ENCODE measurements around the gene LY6G6C. TPM values are rescaled to one million over a fixed set of nuclear protein-coding genes. Genes with fewer than 3 reads are reported as not detected.
A peak's percentile ranks its signal among the peaks of the same experiment; 100 is the strongest.

Gene LY6G6C
- total and polyA plus RNA-seq, 2 of the 13 experiments (the other 11 are each of a cell fraction or from before 2014, with no cell fraction given): 0.15 TPM; not detected in 1

DNA sequence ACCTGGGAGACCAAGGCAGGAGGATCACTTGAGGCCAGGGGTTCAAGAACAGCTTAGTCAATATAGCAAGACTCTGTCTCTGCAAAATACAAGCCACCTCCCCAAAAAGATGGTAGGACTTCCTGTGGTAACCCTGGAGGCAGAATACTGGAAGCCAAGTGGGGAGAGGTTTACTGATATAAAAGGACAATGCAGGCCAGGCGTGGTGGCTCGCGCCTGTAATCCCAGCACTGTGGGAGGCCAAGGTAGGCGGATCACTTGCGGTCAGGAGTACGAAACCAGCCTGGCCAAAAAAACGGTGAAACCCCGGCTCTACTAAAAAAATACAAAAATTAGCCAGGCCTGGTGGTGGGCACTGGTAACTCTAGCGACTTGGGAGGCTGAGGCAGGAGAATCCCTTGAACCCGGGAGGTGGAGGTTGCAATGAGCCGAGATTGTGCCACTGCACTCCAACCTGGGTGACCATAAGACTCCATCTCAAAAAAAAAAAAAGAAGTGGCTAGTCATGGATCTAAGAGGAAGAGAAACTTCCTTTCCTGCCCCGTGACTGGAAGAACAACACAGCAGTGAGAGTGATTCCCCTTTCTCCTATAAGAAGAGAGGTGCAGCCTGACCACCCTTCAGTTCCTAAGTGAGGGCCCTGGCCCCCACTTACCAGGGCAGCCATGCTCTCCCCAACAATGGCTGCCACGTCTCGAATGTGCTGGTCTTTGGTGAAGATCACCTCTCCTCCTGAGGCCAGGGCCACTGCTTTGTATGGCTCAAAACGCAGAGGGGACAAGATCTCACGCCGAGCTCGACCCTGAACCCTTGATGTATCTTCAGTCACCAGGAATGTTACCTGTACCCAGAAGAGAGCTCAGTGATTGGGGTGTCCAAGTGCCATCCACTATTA is 47.1 kb upstream of the LY6G6C start:
- DNase-seq (ENCODE audit: low spot score) (no peak), ATAC-seq (no peak), FAIRE-seq (no peak)
- CTCF ChIA-PET (ENCODE audit: low intra/inter-chr PET ratio, low total read pairs): interaction anchor here (3.5 to 3.8 kb wide), 2 partner anchors 39 to 87 kb away, joined by 30 to 74 read pairs; partner anchors contain the start of genes DDAH2 and LY6G5C
- WGBS (ENCODE audit: low lambda C conversion rate): 93% methylated on average over 18 of the region's 18 CpGs
- in situ Hi-C loops (cut with HindIII; ENCODE audit: extremely low pct_ligation_motif_present, low pct_unique_long_range_greater_than_20kb) (loop anchor here (5.0 kb wide), 2 partner anchors 36 to 86 kb away; partner anchors contain the start of gene LY6G5C), intact Hi-C loops (cut with micrococcal nuclease; ENCODE audit: unreplicated experiment) (loop anchor here (1.0 kb wide), 2 partner anchors 39 to 88 kb away; partner anchors contain the start of gene DDAH2)
- Histone ChIP-seq H4K20me1 (ENCODE audit: insufficient read depth, low read length) (no peaks in the 10 kb centered on the region), H3K27me3 (ENCODE audit: control insufficient read depth in 1 of 2, insufficient read depth in 2 of 2, low read length in 2 of 2) (no peaks in the 10 kb centered on the region), H2AFZ (ENCODE audit: low read length) (no peak overlapping the region), H3K79me2 (ENCODE audit: insufficient read depth, low read length) (no peaks in the 10 kb centered on the region), H3K27ac (ENCODE audit: extremely low read length, insufficient read depth, low read length) (no peak overlapping the region), H3K4me2 (ENCODE audit: low read depth, low read length) (no peak overlapping the region), H3K36me3 (replicated peaks in 1 of 2; ENCODE audit: control insufficient read depth in 1 of 2, insufficient read depth in 2 of 2, low read length in 2 of 2) (no peaks in the 10 kb centered on the region), H3K9ac (ENCODE audit: insufficient read depth, low read depth, low read length) (no peak overlapping the region), H3K4me1 (ENCODE audit: insufficient read depth, low read length) (peaks cover 49% of the 10 kb centered on the region), H3K9me3 (ENCODE audit: low read length) (no peaks in the 10 kb centered on the region), H3K4me3 (replicated peaks in 1 of 3; ENCODE audit: insufficient read depth in 1 of 3, low read depth in 2 of 3, low read length in 3 of 3) (no peak overlapping the region)
- POLR2A ChIA-PET: interaction anchor here (0.8 to 9.0 kb wide), 8 partner anchors 10 to 103 kb away, joined by 4 to 279 read pairs (median 8); partner anchors contain the start of genes ABHD16A, CLIC1, CSNK2B and DDAH2
- TF ChIP-seq ZNF891 (CRISPR knock-in tag; IDR thresholded peaks at IDR 0.05): 0 out of 2 replicates have a peak, but pooled peaks have one; percentile 10
- TF ChIP-seq, protein P1, sequence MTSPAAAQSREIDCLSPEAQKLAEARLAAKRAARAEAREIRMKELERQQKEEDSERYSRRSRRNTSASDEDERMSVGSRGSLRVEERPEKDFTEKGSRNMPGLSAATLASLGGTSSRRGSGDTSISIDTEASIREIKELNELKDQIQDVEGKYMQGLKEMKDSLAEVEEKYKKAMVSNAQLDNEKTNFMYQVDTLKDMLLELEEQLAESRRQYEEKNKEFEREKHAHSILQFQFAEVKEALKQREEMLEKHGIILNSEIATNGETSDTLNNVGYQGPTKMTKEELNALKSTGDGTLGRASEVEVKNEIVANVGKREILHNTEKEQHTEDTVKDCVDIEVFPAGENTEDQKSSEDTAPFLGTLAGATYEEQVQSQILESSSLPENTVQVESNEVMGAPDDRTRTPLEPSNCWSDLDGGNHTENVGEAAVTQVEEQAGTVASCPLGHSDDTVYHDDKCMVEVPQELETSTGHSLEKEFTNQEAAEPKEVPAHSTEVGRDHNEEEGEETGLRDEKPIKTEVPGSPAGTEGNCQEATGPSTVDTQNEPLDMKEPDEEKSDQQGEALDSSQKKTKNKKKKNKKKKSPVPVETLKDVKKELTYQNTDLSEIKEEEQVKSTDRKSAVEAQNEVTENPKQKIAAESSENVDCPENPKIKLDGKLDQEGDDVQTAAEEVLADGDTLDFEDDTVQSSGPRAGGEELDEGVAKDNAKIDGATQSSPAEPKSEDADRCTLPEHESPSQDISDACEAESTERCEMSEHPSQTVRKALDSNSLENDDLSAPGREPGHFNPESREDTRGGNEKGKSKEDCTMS (CRISPR knock-in tag; conservative IDR thresholded peaks at IDR 0.05): no peak
- TF ChIP-seq PCBP1 (IDR thresholded peaks at IDR 0.05; ENCODE audit: borderline replicate concordance, low read depth, low read length): no peak
- TF ChIP-seq, protein P2, sequence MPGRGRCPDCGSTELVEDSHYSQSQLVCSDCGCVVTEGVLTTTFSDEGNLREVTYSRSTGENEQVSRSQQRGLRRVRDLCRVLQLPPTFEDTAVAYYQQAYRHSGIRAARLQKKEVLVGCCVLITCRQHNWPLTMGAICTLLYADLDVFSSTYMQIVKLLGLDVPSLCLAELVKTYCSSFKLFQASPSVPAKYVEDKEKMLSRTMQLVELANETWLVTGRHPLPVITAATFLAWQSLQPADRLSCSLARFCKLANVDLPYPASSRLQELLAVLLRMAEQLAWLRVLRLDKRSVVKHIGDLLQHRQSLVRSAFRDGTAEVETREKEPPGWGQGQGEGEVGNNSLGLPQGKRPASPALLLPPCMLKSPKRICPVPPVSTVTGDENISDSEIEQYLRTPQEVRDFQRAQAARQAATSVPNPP (CRISPR knock-in tag; IDR thresholded peaks at IDR 0.05): no peak
- TF ChIP-seq HNF1A (IDR thresholded peaks at IDR 0.05; ENCODE audit: low read depth): no peak
- no peak for TF ChIP-seq HNF1A (CRISPR knock-in tag; IDR thresholded peaks at IDR 0.05; ENCODE audit: borderline replicate concordance)
- BruUV-seq (replicated peaks): no TSS peak

All from HepG2 (cell line).